ENCODE data around the gene MACROD2.
"Not testable (repeated sequence)": the region's sequence is repeated elsewhere in the genome, so short reads cannot be mapped to it uniquely, and the experiment has no call there.

The MACROD2 gene

GRCh38 chr20:15178581-15178980, 1183.3 kb downstream of the MACROD2 start:
- no peak for DNase-seq (ENCODE audit: low read depth)

GRCh38 chr20:15179381-15179780, 1184.1 kb downstream of the MACROD2 start:
- no peak for DNase-seq (ENCODE audit: low read depth)

- DNase-seq (ENCODE audit: low read depth) = no peak
Measured at GRCh38 chr20:15179781-15180180, 1184.5 kb downstream of the MACROD2 start.

GRCh38 chr20:15185322-15185721, 1190.0 kb downstream of the MACROD2 start:
- no peak for DNase-seq (ENCODE audit: low read depth)

GRCh38 chr20:15185913-15186312, 1190.6 kb downstream of the MACROD2 start:
- no peak for DNase-seq (ENCODE audit: low read depth)

GRCh38 chr20:15187612-15188011, 1192.3 kb downstream of the MACROD2 start:
- DNase-seq (ENCODE audit: low read depth) = no peak

- no peak for DNase-seq (ENCODE audit: low read depth)
Measured at GRCh38 chr20:15188415-15188814, 1193.1 kb downstream of the MACROD2 start.

- no peak for DNase-seq (ENCODE audit: low read depth)
Measured at GRCh38 chr20:15191082-15191723, 1195.9 kb downstream of the MACROD2 start.

GRCh38 chr20:15195378-15195777, 1200.1 kb downstream of the MACROD2 start:
- DNase-seq (ENCODE audit: low read depth) = no peak

- no peak for DNase-seq (ENCODE audit: low read depth)
Measured at GRCh38 chr20:15196547-15197255, 1201.4 kb downstream of the MACROD2 start.

- not testable (repeated sequence) for DNase-seq (ENCODE audit: low read depth)
Measured at GRCh38 chr20:15198017-15198416, 1202.7 kb downstream of the MACROD2 start.

- DNase-seq (ENCODE audit: low read depth) = no peak
Measured at GRCh38 chr20:15199698-15200097, 1204.4 kb downstream of the MACROD2 start.

GRCh38 chr20:15200147-15200565, 1204.8 kb downstream of the MACROD2 start:
- no peak for DNase-seq (ENCODE audit: low read depth)

GRCh38 chr20:15201602-15202001, 1206.3 kb downstream of the MACROD2 start:
- no peak for DNase-seq (ENCODE audit: low read depth)

GRCh38 chr20:15204234-15204633, 1208.9 kb downstream of the MACROD2 start:
- no peak for DNase-seq (ENCODE audit: low read depth)

GRCh38 chr20:15205028-15205427, 1209.7 kb downstream of the MACROD2 start:
- no peak for DNase-seq (ENCODE audit: low read depth)

GRCh38 chr20:15205719-15206118, 1210.4 kb downstream of the MACROD2 start:
- DNase-seq (ENCODE audit: low read depth) = no peak

GRCh38 chr20:15209537-15209936, 1214.2 kb downstream of the MACROD2 start:
- DNase-seq (ENCODE audit: low read depth) = no peak

- no peak for DNase-seq (ENCODE audit: low read depth)
Measured at GRCh38 chr20:15214051-15214450, 1218.7 kb downstream of the MACROD2 start.

- DNase-seq (ENCODE audit: low read depth) = no peak
Measured at GRCh38 chr20:15220009-15220656, 1224.8 kb downstream of the MACROD2 start.

- no peak for DNase-seq (ENCODE audit: low read depth)
Measured at GRCh38 chr20:15220778-15221565, 1225.7 kb downstream of the MACROD2 start.
